WERI-Rb-1 (cell line): ENCODE measurements around the gene TMEM86A.

Source experiments
- DNase-seq: peaks from one replicate; pipeline ENCODE4 v3.0.0-alpha.2; 2020
- H3K27ac ChIP-seq: fragments of 250-450 bp; sonication (Bioruptor Pico); 2 replicates; pipeline ENCODE4 v1.5.1; 2020; ENCODE audit warnings: mild to moderate bottlenecking, moderate library complexity
- H3K27me3 ChIP-seq: fragments of 250-450 bp; sonication (Bioruptor Pico); 2 replicates; pipeline ENCODE4 v1.5.1; 2021; ENCODE audit warnings: mild to moderate bottlenecking, low read depth, moderate library complexity; ENCODE audit not compliant: insufficient read depth, severe bottlenecking
- H3K36me3 ChIP-seq: fragments of 250-450 bp; sonication (Bioruptor Pico); 2 replicates; pipeline ENCODE4 v1.5.1; 2020; ENCODE audit warnings: mild to moderate bottlenecking, moderate library complexity
- H3K4me3 ChIP-seq: 2 replicates; pipeline ENCODE4 v1.5.1; 2011; ENCODE audit warnings: low read depth, mild to moderate bottlenecking, control low read depth, low read length
- H3K9me3 ChIP-seq: fragments of 250-450 bp; sonication (Bioruptor Pico); 2 replicates; pipeline ENCODE4 v1.5.1; 2021; ENCODE audit warnings: mild to moderate bottlenecking, moderate library complexity; ENCODE audit not compliant: severe bottlenecking
- TF ChIP-seq, protein P1 (sequence below): IDR thresholded peaks from 2 replicates; pipeline ENCODE4 v1.5.1; 2011; ENCODE audit warnings: low read depth, mild to moderate bottlenecking, control low read depth, inconsistent platforms, low read length

The TMEM86A gene

GRCh38 chr11:18748766-18749365, 50.3 kb downstream of the TMEM86A start:
- no peak overlapping the region for H3K4me3 ChIP-seq
- no peak overlapping the region for H3K27ac ChIP-seq
- H3K9me3 ChIP-seq: no peaks in the 10 kb centered on the region
- no peaks in the 10 kb centered on the region for H3K27me3 ChIP-seq
- TF ChIP-seq, protein P1, sequence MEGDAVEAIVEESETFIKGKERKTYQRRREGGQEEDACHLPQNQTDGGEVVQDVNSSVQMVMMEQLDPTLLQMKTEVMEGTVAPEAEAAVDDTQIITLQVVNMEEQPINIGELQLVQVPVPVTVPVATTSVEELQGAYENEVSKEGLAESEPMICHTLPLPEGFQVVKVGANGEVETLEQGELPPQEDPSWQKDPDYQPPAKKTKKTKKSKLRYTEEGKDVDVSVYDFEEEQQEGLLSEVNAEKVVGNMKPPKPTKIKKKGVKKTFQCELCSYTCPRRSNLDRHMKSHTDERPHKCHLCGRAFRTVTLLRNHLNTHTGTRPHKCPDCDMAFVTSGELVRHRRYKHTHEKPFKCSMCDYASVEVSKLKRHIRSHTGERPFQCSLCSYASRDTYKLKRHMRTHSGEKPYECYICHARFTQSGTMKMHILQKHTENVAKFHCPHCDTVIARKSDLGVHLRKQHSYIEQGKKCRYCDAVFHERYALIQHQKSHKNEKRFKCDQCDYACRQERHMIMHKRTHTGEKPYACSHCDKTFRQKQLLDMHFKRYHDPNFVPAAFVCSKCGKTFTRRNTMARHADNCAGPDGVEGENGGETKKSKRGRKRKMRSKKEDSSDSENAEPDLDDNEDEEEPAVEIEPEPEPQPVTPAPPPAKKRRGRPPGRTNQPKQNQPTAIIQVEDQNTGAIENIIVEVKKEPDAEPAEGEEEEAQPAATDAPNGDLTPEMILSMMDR: no peak
- DNase-seq: no peak
- no peaks in the 10 kb centered on the region for H3K36me3 ChIP-seq

DNA sequence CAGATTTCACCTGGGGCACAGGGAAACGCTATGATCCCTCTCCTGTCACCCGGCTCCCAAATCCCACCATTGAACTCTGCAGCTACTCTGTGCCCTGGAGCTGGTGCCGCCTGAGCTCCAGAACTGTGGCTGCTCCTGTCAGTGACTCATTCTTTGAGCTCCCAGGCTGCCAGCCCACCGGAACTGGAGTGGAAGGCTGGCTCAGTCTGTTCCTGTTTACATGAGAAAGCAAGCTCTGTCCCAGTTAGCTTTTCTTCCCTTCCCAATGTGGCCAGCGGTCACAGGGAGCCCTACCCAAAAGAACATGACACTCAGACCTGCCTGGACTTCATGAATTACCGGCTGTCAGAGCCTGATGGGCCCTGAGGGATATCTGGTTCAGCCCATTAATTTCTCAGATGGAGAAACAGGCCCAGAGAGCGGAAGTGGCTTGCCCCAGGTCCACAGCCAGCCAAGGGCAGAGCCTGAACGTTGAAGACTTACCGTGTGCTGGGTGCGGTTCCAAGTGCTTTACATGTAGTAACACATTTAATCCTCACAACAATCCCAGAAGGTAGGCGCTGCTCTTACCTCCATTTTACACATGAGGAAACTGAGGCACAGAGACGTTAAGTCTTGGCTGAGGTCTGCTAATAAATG, 51.2 kb downstream of the TMEM86A start:
- DNase-seq: no peak
- Histone ChIP-seq H3K27ac (no peak overlapping the region), H3K4me3 (no peak overlapping the region), H3K36me3 (no peaks in the 10 kb centered on the region), H3K27me3 (no peaks in the 10 kb centered on the region), H3K9me3 (no peaks in the 10 kb centered on the region)
- TF ChIP-seq, protein P1: no peak

GRCh38 chr11:18750944-18751343, 52.4 kb downstream of the TMEM86A start:
- no peaks in the 10 kb centered on the region for H3K9me3 ChIP-seq

GRCh38 chr11:18752502-18752901, 53.9 kb downstream of the TMEM86A start:
- Histone ChIP-seq H3K27ac (no peak overlapping the region), H3K9me3 (no peaks in the 10 kb centered on the region), H3K4me3 (no peak overlapping the region), H3K27me3 (no peaks in the 10 kb centered on the region), H3K36me3 (no peaks in the 10 kb centered on the region)
- DNase-seq: no peak
- TF ChIP-seq, protein P1: no peak

More at GRCh38 chr11:18750944-18751343, 52.4 kb downstream of the TMEM86A start:
- Histone ChIP-seq H3K4me3 (no peak overlapping the region), H3K36me3 (no peaks in the 10 kb centered on the region), H3K27ac (no peak overlapping the region), H3K27me3 (no peaks in the 10 kb centered on the region)
- TF ChIP-seq, protein P1: no peak
- DNase-seq: no peak

- no peaks in the 10 kb centered on the region for H3K27me3 ChIP-seq
- DNase-seq: no peak
Observed at GRCh38 chr11:18754308-18754707, 55.7 kb downstream of the TMEM86A start.

More at GRCh38 chr11:18754308-18754707, 55.7 kb downstream of the TMEM86A start:
- H3K4me3 ChIP-seq: no peak overlapping the region
- no peaks in the 10 kb centered on the region for H3K36me3 ChIP-seq
- no peak overlapping the region for H3K27ac ChIP-seq
- TF ChIP-seq, protein P1: no peak
- H3K9me3 ChIP-seq: no peaks in the 10 kb centered on the region
